K562 (cell line): ENCODE measurements around the gene ZC3H11A.

ENCODE experiments used
- CBX2 ChIP-seq: fragments of 200-600 bp; sonication (generic); IDR thresholded peaks from one replicate; pipeline ENCODE4 v1.6.1; 2012; ENCODE audit warnings: mild to moderate bottlenecking, low read length, inconsistent platforms; ENCODE audit not compliant: insufficient read depth, poor library complexity, severe bottlenecking
- GABPB1 ChIP-seq: sonication (generic); formaldehyde crosslinking; IDR thresholded peaks from 2 replicates; pipeline ENCODE4 v1.8.0; 2022; ENCODE audit warnings: mild to moderate bottlenecking, missing genetic modification reagents
- HCFC1 ChIP-seq: IDR thresholded peaks from 2 replicates; pipeline ENCODE4 v1.6.1; 2012; ENCODE audit warnings: low read depth, low read length, improper control_type of control experiment
- HDAC8 ChIP-seq: fragments of 450-650 bp; IDR thresholded peaks from 2 replicates; pipeline ENCODE4 v1.6.1; 2016; ENCODE audit warnings: mild to moderate bottlenecking, missing genetic modification characterization, moderate library complexity, missing compliant biosample characterization
- POLR2A ChIP-seq: fragments of 450-650 bp; conservative IDR thresholded peaks from 2 replicates; pipeline ENCODE4 v1.6.1; 2016
- TF ChIP-seq, protein P1 (sequence below): fragments of 250-450 bp; sonication (Bioruptor Pico); IDR thresholded peaks from 2 replicates; pipeline ENCODE4 v1.4.0; 2020

DNA sequence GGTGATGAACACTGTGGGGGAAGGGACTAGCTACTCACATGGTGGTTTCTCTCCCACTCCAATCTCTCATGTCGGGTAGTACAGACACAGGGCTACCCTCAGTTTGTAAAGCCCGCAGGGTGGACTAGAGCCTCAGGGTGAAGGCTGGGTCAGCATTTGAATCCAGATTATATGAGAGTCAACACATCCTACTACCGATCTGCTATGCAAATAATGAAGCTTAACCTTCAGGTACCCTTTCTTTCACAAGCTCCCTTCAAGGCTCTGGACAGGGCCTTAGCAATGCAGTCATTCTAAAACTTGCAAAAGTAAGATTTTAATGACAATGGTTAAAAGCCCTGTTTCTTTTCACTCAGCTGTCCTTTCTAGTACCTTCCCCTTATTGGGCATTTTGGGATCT is 5.5 kb upstream of the ZC3H11A start:
- TF ChIP-seq HDAC8 (tag) (no peak), GABPB1 (CRISPR knock-in tag) (no peak), HCFC1 (no peak), POLR2A (no peak), CBX2 (no peak)
- TF ChIP-seq, protein P1, sequence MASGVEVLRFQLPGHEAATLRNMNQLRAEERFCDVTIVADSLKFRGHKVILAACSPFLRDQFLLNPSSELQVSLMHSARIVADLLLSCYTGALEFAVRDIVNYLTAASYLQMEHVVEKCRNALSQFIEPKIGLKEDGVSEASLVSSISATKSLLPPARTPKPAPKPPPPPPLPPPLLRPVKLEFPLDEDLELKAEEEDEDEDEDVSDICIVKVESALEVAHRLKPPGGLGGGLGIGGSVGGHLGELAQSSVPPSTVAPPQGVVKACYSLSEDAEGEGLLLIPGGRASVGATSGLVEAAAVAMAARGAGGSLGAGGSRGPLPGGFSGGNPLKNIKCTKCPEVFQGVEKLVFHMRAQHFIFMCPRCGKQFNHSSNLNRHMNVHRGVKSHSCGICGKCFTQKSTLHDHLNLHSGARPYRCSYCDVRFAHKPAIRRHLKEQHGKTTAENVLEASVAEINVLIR (CRISPR knock-in tag) = no peak
